Hepatic stellate cell (primary cell): ENCODE measurements around the gene COL6A2.
"Not testable (repeated sequence)": the region's sequence is repeated elsewhere in the genome, so short reads cannot be mapped to it uniquely, and the experiment has no call there.

Experiments
- DNase-seq: peaks from one replicate; pipeline ENCODE4 v3.0.0; 2011; ENCODE audit warnings: low spot score

Gene COL6A2

GRCh38 chr21:46155514-46156377 is 57.8 kb downstream of the COL6A2 start, which contains the start of gene FTCD:
FTCD (minus strand) TSS chr21:46155579; CDS start chr21:46155523, 56 bp downstream.
- DNase-seq = no peak

GRCh38 chr21:46156378-46156645 is 58.4 kb downstream of the COL6A2 start:
- DNase-seq = no peak

GRCh38 chr21:46156678-46157077 is 58.8 kb downstream of the COL6A2 start:
- DNase-seq = no peak

- DNase-seq = no peak
These were observed 59.6 kb downstream of the COL6A2 start for GRCh38 chr21:46157396-46157986.

GRCh38 chr21:46157987-46158451 is 60.1 kb downstream of the COL6A2 start:
- DNase-seq = no peak

- no peak for DNase-seq
These were observed 60.9 kb downstream of the COL6A2 start for GRCh38 chr21:46158666-46159300.

- no peak for DNase-seq
These were observed 61.5 kb downstream of the COL6A2 start for GRCh38 chr21:46159390-46159789.

- DNase-seq = no peak
These were observed 62.1 kb downstream of the COL6A2 start for GRCh38 chr21:46159841-46160656.

GRCh38 chr21:46160657-46160906 is 62.7 kb downstream of the COL6A2 start:
- DNase-seq = no peak

- DNase-seq = no peak
These were observed 63.2 kb downstream of the COL6A2 start for GRCh38 chr21:46160907-46161632.

- no peak for DNase-seq
These were observed 64.0 kb downstream of the COL6A2 start for GRCh38 chr21:46161633-46162592.

- DNase-seq = no peak
These were observed 65.5 kb downstream of the COL6A2 start for GRCh38 chr21:46163380-46163779.

GRCh38 chr21:46165098-46165497 is 67.2 kb downstream of the COL6A2 start:
- DNase-seq = no peak

GRCh38 chr21:46168238-46168637 is 70.3 kb downstream of the COL6A2 start:
- DNase-seq = no peak

- DNase-seq = no peak
These were observed 70.9 kb downstream of the COL6A2 start for GRCh38 chr21:46168659-46169386.

- DNase-seq = not testable (repeated sequence)
These were observed 72.7 kb downstream of the COL6A2 start for GRCh38 chr21:46170436-46171193.

GRCh38 chr21:46171585-46171984 is 73.7 kb downstream of the COL6A2 start:
- no peak for DNase-seq

- no peak for DNase-seq
These were observed 74.3 kb downstream of the COL6A2 start for GRCh38 chr21:46171996-46172862.
